GM12878 (cell line): ENCODE results near the gene TRAFD1. TPM values are rescaled to one million over a fixed set of nuclear protein-coding genes. Genes with fewer than 3 reads are reported as not detected.
A peak's percentile ranks its signal among the peaks of the same experiment; 100 is the strongest.

Source experiments
- ATAC-seq: fragments of 200-7000 bp; cut with Tn5 transposase; 3 replicates; pipeline ENCODE4 v1.9.1; 2020; ENCODE audit warnings: mild to moderate bottlenecking, moderate library complexity
- BruUV-seq: library from RNA; stranded (reverse); fragments of 400-500 nt; replicated peaks from 2 replicates; lab custom pipeline; 2021; lab: Mats Ljungman, UMichigan
- CTCF ChIA-PET: fragments of 300-600 bp; sonication (Branson Sonifier 250); formaldehyde crosslinking; extraction: SDS; loops from one replicate; lab custom pipeline; 2021; ENCODE audit warnings: inconsistent platforms; lab: Yijun Ruan, JAX
- POLR2A ChIA-PET: fragments of 350-600 bp; formaldehyde crosslinking; extraction: SDS; loops from one replicate; lab custom pipeline; 2021; ENCODE audit warnings: inconsistent platforms; lab: Charles Lee
- RAD21 ChIA-PET: fragments of 300-600 bp; sonication (Branson Sonifier 250); formaldehyde crosslinking; loops from one replicate; lab custom pipeline; 2023; ENCODE audit warnings: antibody characterized with exemption; ENCODE audit not compliant: unreplicated experiment; lab: Charles Lee
- SMC1A ChIA-PET: fragments of 300-600 bp; sonication (Branson Sonifier 250); formaldehyde crosslinking; loops from one replicate; lab custom pipeline; 2023; ENCODE audit not compliant: unreplicated experiment, uncharacterized antibody; lab: Charles Lee
- DNase-seq: peaks from one replicate; pipeline ENCODE4 v3.0.0-alpha.2; 2011; ENCODE audit warnings: low read depth, low spot score
- FAIRE-seq: peaks from 3 replicates; lab custom pipeline; 2011; peaks lifted over from hg19 to GRCh38; lab: Jason Lieb, UNC
- H2AFZ ChIP-seq: 2 replicates; pipeline ENCODE4 v1.6.0; 2011; ENCODE audit warnings: low read depth, low read length, control low read depth; ENCODE audit not compliant: control insufficient read depth
- H3K27ac ChIP-seq: 2 replicates; pipeline ENCODE4 v1.5.1; 2011; ENCODE audit warnings: control low read depth; ENCODE audit not compliant: control insufficient read depth, insufficient read depth
- H3K27me3 ChIP-seq, 2 experiments: replicated peaks in 1 of 2; 2 replicates each; pipeline versions ENCODE4 v1.6.0 to v1.6.1; 2011; ENCODE audit warnings: low read length in 1 of 2; ENCODE audit not compliant: control insufficient read depth in 2 of 2, insufficient read depth in 2 of 2
- H3K36me3 ChIP-seq, 2 experiments: 2 replicates each; pipeline ENCODE4 v1.5.1; 2011; ENCODE audit warnings: low read length in 1 of 2; ENCODE audit not compliant: control insufficient read depth in 2 of 2, insufficient read depth in 2 of 2
- H3K4me1 ChIP-seq: 2 replicates; pipeline ENCODE4 v1.6.1; 2011; ENCODE audit warnings: mild to moderate bottlenecking, low read length, moderate library complexity, mixed read lengths; ENCODE audit not compliant: control insufficient read depth, insufficient read depth
- H3K4me2 ChIP-seq: 2 replicates; pipeline ENCODE4 v1.6.0; 2011; ENCODE audit warnings: control low read depth; ENCODE audit not compliant: control insufficient read depth, insufficient read depth
- H3K4me3 ChIP-seq: fragments of 200-600 bp; sonication (generic); 2 replicates; pipeline ENCODE4 v1.5.1; 2016
- H3K79me2 ChIP-seq: 2 replicates; pipeline ENCODE4 v1.6.0; 2011; ENCODE audit warnings: low read length; ENCODE audit not compliant: control insufficient read depth, insufficient read depth
- H3K9ac ChIP-seq: 2 replicates; pipeline ENCODE4 v1.8.0; 2011; ENCODE audit warnings: low read length, control low read depth, mixed read lengths; ENCODE audit not compliant: control insufficient read depth, insufficient read depth
- H3K9me3 ChIP-seq: replicated peaks from 3 replicates; pipeline ENCODE4 v1.5.1; 2011; ENCODE audit warnings: mild to moderate bottlenecking, low read length; ENCODE audit not compliant: control insufficient read depth, insufficient read depth
- H4K20me1 ChIP-seq: 2 replicates; pipeline ENCODE4 v1.6.0; 2011; ENCODE audit not compliant: control insufficient read depth, insufficient read depth
- CTCF ChIP-seq, 3 experiments: IDR thresholded peaks in 2 of 3; conservative IDR thresholded peaks in 1 of 3; 2 replicates each; pipeline ENCODE4 v1.5.1; 2011; ENCODE audit warnings: low read depth in 3 of 3, low read length in 3 of 3, mild to moderate bottlenecking in 3 of 3, control low read depth in 2 of 3, moderate library complexity in 2 of 3, inconsistent platforms in 1 of 3, mixed read lengths in 1 of 3; ENCODE audit not compliant: control insufficient read depth in 2 of 3, insufficient read depth in 1 of 3; ENCODE audit errors: extremely low read depth in 1 of 3
- GABPA ChIP-seq: IDR thresholded peaks from 2 replicates; pipeline ENCODE4 v1.6.1; 2014; ENCODE audit warnings: antibody characterized with exemption, low read depth, mild to moderate bottlenecking, inconsistent platforms
- POLR2A ChIP-seq: IDR thresholded peaks from 2 replicates; pipeline ENCODE4 v1.6.1; 2011; ENCODE audit warnings: low read depth, mild to moderate bottlenecking, low read length
- WGBS: methylation state at CpG from one replicate; pipeline ENCODE4 v1.1.6; 2016; ENCODE audit warnings: low lambda C conversion rate; ENCODE audit not compliant: insufficient replicate concordance, insufficient coverage; ENCODE audit errors: missing lambda C conversion rate; 5-methylcytosine and 5-hydroxymethylcytosine counted together
- in situ Hi-C: fragments of 300-500 bp; cut with MboI; formaldehyde crosslinking; loops from 9 replicates; pipeline ENCODE4 v1.14.3; 2018; ENCODE audit warnings: mixed read lengths
- intact Hi-C: fragments of 100-400 bp; cut with micrococcal nuclease; formaldehyde crosslinking; loops from one replicate; pipeline ENCODE4 v1.14.2; 2022; ENCODE audit not compliant: unreplicated experiment
- polyA plus RNA-seq, 11 experiments: library from polyadenylated mRNA; depleted of rRNA in 4 of 11; unstranded in 6 of 11; stranded (reverse) in 5 of 11; fragments of >200 nt; fragmentation: Nextera tagmentation in 4 of 11; fragmentation: Illumina TruSeq in 1 of 11; extraction: Ambion mirVana in 4 of 11; extraction: Trizol in 1 of 11; gene quantifications; 1 replicate in 1 of 11; 2 replicates in 10 of 11; pipeline versions ENCODE4 v1.2.1 to v1.2.3, GENCODE V29; 2011 to 2016; ENCODE audit warnings: inconsistent platforms in 2 of 11, missing spikeins in 2 of 11, low read depth in 1 of 11
- total RNA-seq, 4 experiments: library from RNA; depleted of rRNA in 3 of 4; stranded (reverse); fragments of >200 nt in 3 of 4; fragmentation: Illumina TruSeq in 1 of 4; extraction: Trizol in 1 of 4; gene quantifications; 2 replicates each; pipeline versions ENCODE4 v1.2.1 to v1.2.3, GENCODE V29; 2013 to 2021

TRAFD1 gene
- total and polyA plus RNA-seq, 10 of the 15 experiments (the other 5 are each of a cell fraction or from before 2014, with no cell fraction given) = 37.2 to 55.5 (median 46.2) TPM

GRCh38 chr12:112162241-112162790, 37.0 kb downstream of the TRAFD1 start (continued):
- no peak for TF ChIP-seq CTCF (IDR thresholded peaks at IDR 0.05 in 2 of 3, conservative IDR thresholded peaks at IDR 0.05 in 1 of 3; ENCODE audit: control insufficient read depth in 2 of 3, extremely low read depth in 1 of 3, insufficient read depth in 1 of 3, low read depth in 3 of 3, low read length in 3 of 3)
- TF ChIP-seq, all 136 proteins: peak for 0

GRCh38 chr12:112163056-112163455, 37.7 kb downstream of the TRAFD1 start:
- Histone ChIP-seq H3K9me3 (peaks cover 3% of the 10 kb centered on the region; the same call in 2 of the 3 replicates), H3K36me3 (peaks cover 5% of the 10 kb centered on the region in 2 experiments; a peak in 3 of 4 replicates), H3K4me1 (no peaks in the 10 kb centered on the region), H3K4me3 (no peak overlapping the region)
- SMC1A ChIA-PET = no interaction called here
- intact Hi-C loops = no loop called here
- CTCF ChIA-PET = no interaction called here
- POLR2A ChIA-PET = no interaction called here
- TF ChIP-seq GABPA (no peak), POLR2A (0 out of 2 replicates have a peak, but pooled peaks have one; percentile 26)
- TF ChIP-seq, all 136 proteins: peak for 1
- Histone ChIP-seq H3K27me3 (no peaks in the 10 kb centered on the region), H2AFZ (no peak overlapping the region), H3K9ac (no peak overlapping the region), H3K27ac (no peak overlapping the region), H3K79me2 (no peaks in the 10 kb centered on the region), H4K20me1 (no peaks in the 10 kb centered on the region), H3K4me2 (no peak overlapping the region)
- ATAC-seq (no peak), DNase-seq (no peak), FAIRE-seq (no peak)
- no TSS peak for BruUV-seq
- RAD21 ChIA-PET = no interaction called here
- in situ Hi-C loops = no loop called here
- WGBS = 90% methylated on average over 8 of the region's 8 CpGs
